Measurements from ENCODE around the gene HIF1AN.

HIF1AN gene

DNA sequence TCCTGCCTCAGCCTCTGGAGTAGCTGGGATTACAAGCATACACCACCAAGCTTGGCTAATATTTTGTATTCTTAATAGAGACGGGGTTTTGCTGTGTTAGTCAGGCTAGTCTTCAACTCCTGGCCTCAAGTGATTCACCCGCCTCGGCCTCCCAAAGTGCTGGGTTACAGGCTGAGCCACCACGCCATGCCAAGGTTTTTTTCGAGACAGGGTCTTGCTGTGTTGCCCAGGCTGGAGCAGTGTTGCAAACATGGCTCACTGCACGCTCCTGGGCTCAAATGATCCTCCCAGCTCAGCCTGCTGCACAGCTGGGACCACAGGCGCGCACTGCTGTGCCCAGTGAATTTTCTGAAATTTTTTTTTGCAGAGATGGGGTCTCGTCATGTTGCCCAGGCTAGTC is 12.8 kb upstream of the HIF1AN start:
- Histone ChIP-seq H3K4ac (ENCODE audit: low read depth, low read length) (no peak overlapping the region), H3K4me2 (ENCODE audit: low read length) (no peak overlapping the region), H2BK5ac (ENCODE audit: low read length) (no peak overlapping the region), H2BK15ac (replicated peaks; ENCODE audit: low read depth) (no peak overlapping the region), H4K5ac (ENCODE audit: low read length) (no peak overlapping the region), H3K23ac (ENCODE audit: low read length) (no peak overlapping the region), H3K27ac (ENCODE audit: low read depth, low read length) (no peak overlapping the region), H3K18ac (ENCODE audit: low read length) (no peak overlapping the region), H2BK120ac (ENCODE audit: low read depth, low read length) (no peak overlapping the region), H2AK5ac (ENCODE audit: low read length) (no peak overlapping the region), H4K8ac (ENCODE audit: low read depth, low read length) (no peak overlapping the region), H3K36me3 (ENCODE audit: control insufficient read depth, insufficient read depth, low read length) (peaks cover 8% of the 10 kb centered on the region), H3K56ac (ENCODE audit: low read length) (no peak overlapping the region), H3K4me1 (ENCODE audit: control insufficient read depth, low read depth, low read length) (no peaks in the 10 kb centered on the region), H3K4me3 (ENCODE audit: low read length) (no peak overlapping the region), H3K27me3 (ENCODE audit: insufficient read depth, low read length, poor library complexity) (peaks cover 5% of the 10 kb centered on the region), H3K79me1 (ENCODE audit: low read length) (no peaks in the 10 kb centered on the region), H3K79me2 (ENCODE audit: control insufficient read depth, insufficient read depth, low read length) (no peaks in the 10 kb centered on the region), H3K9ac (ENCODE audit: low read length) (no peak overlapping the region)
- no CpG with 5 or more reads among the region's 9 CpGs for WGBS (ENCODE audit: extremely low coverage, insufficient coverage, low lambda C conversion rate)
- no peak for DNase-seq

- WGBS (ENCODE audit: extremely low coverage, insufficient coverage, low lambda C conversion rate), result no CpG with 5 or more reads among the region's 6 CpGs
- H3K36me3 ChIP-seq (ENCODE audit: control insufficient read depth, insufficient read depth, low read length), result peaks cover 8% of the 10 kb centered on the region
These were observed 11.5 kb upstream of the HIF1AN start for GRCh38 chr10:100524206-100524605.

GRCh38 chr10:100524638-100525037 is 11.1 kb upstream of the HIF1AN start:
- Histone ChIP-seq H3K9ac (ENCODE audit: low read length) (no peak overlapping the region), H2BK5ac (ENCODE audit: low read length) (no peak overlapping the region), H4K5ac (ENCODE audit: low read length) (no peak overlapping the region), H3K4me1 (ENCODE audit: control insufficient read depth, low read depth, low read length) (no peaks in the 10 kb centered on the region), H2BK120ac (ENCODE audit: low read depth, low read length) (no peak overlapping the region), H3K4ac (ENCODE audit: low read depth, low read length) (no peak overlapping the region), H3K27me3 (ENCODE audit: insufficient read depth, low read length, poor library complexity) (peaks cover 5% of the 10 kb centered on the region), H2AK5ac (ENCODE audit: low read length) (no peak overlapping the region), H4K8ac (ENCODE audit: low read depth, low read length) (no peak overlapping the region), H3K27ac (ENCODE audit: low read depth, low read length) (no peak overlapping the region), H3K4me3 (ENCODE audit: low read length) (no peak overlapping the region), H3K18ac (ENCODE audit: low read length) (no peak overlapping the region), H3K36me3 (ENCODE audit: control insufficient read depth, insufficient read depth, low read length) (peaks cover 8% of the 10 kb centered on the region), H3K56ac (ENCODE audit: low read length) (no peak overlapping the region), H3K79me1 (ENCODE audit: low read length) (peaks cover 4% of the 10 kb centered on the region), H3K23ac (ENCODE audit: low read length) (no peak overlapping the region), H3K4me2 (ENCODE audit: low read length) (no peak overlapping the region), H2BK15ac (replicated peaks; ENCODE audit: low read depth) (no peak overlapping the region), H3K79me2 (ENCODE audit: control insufficient read depth, insufficient read depth, low read length) (peaks cover 3% of the 10 kb centered on the region)
- no peak for DNase-seq
- WGBS (ENCODE audit: extremely low coverage, insufficient coverage, low lambda C conversion rate), result no CpG with 5 or more reads among the region's 2 CpGs

More at GRCh38 chr10:100524206-100524605, 11.5 kb upstream of the HIF1AN start:
- H2AK5ac ChIP-seq (ENCODE audit: low read length), result no peak overlapping the region
- no peak overlapping the region for H4K5ac ChIP-seq (ENCODE audit: low read length)
- peaks cover 3% of the 10 kb centered on the region for H3K79me2 ChIP-seq (ENCODE audit: control insufficient read depth, insufficient read depth, low read length)
- no peak overlapping the region for H3K23ac ChIP-seq (ENCODE audit: low read length)
- peaks cover 5% of the 10 kb centered on the region for H3K27me3 ChIP-seq (ENCODE audit: insufficient read depth, low read length, poor library complexity)
- no peak for DNase-seq
- H3K4me3 ChIP-seq (ENCODE audit: low read length), result no peak overlapping the region
- H3K56ac ChIP-seq (ENCODE audit: low read length), result no peak overlapping the region
- no peak overlapping the region for H2BK15ac ChIP-seq (replicated peaks; ENCODE audit: low read depth)
- H3K9ac ChIP-seq (ENCODE audit: low read length), result no peak overlapping the region
- no peak overlapping the region for H2BK5ac ChIP-seq (ENCODE audit: low read length)
- no peaks in the 10 kb centered on the region for H3K4me1 ChIP-seq (ENCODE audit: control insufficient read depth, low read depth, low read length)
- no peak overlapping the region for H4K8ac ChIP-seq (ENCODE audit: low read depth, low read length)
- H2BK120ac ChIP-seq (ENCODE audit: low read depth, low read length), result no peak overlapping the region
- H3K18ac ChIP-seq (ENCODE audit: low read length), result no peak overlapping the region
- H3K4me2 ChIP-seq (ENCODE audit: low read length), result no peak overlapping the region
- H3K27ac ChIP-seq (ENCODE audit: low read depth, low read length), result no peak overlapping the region
- H3K79me1 ChIP-seq (ENCODE audit: low read length), result peaks cover 2% of the 10 kb centered on the region
- H3K4ac ChIP-seq (ENCODE audit: low read depth, low read length), result no peak overlapping the region

- no peak overlapping the region for H3K4me3 ChIP-seq (ENCODE audit: low read length)
- H3K79me1 ChIP-seq (ENCODE audit: low read length), result peaks cover 4% of the 10 kb centered on the region
- no CpG with 5 or more reads among the region's 7 CpGs for WGBS (ENCODE audit: extremely low coverage, insufficient coverage, low lambda C conversion rate)
- H2BK120ac ChIP-seq (ENCODE audit: low read depth, low read length), result no peak overlapping the region
- H2BK15ac ChIP-seq (replicated peaks; ENCODE audit: low read depth), result no peak overlapping the region
- H3K18ac ChIP-seq (ENCODE audit: low read length), result no peak overlapping the region
- no peak overlapping the region for H3K23ac ChIP-seq (ENCODE audit: low read length)
- H3K56ac ChIP-seq (ENCODE audit: low read length), result no peak overlapping the region
- H2BK5ac ChIP-seq (ENCODE audit: low read length), result no peak overlapping the region
- H3K79me2 ChIP-seq (ENCODE audit: control insufficient read depth, insufficient read depth, low read length), result peaks cover 3% of the 10 kb centered on the region
- no peak overlapping the region for H4K8ac ChIP-seq (ENCODE audit: low read depth, low read length)
- DNase-seq, result no peak
- no peak overlapping the region for H3K27ac ChIP-seq (ENCODE audit: low read depth, low read length)
- H3K4me2 ChIP-seq (ENCODE audit: low read length), result no peak overlapping the region
- no peaks in the 10 kb centered on the region for H3K27me3 ChIP-seq (ENCODE audit: insufficient read depth, low read length, poor library complexity)
- no peak overlapping the region for H3K4ac ChIP-seq (ENCODE audit: low read depth, low read length)
- H3K9ac ChIP-seq (ENCODE audit: low read length), result no peak overlapping the region
- peaks cover 2% of the 10 kb centered on the region for H3K4me1 ChIP-seq (ENCODE audit: control insufficient read depth, low read depth, low read length)
- H3K36me3 ChIP-seq (ENCODE audit: control insufficient read depth, insufficient read depth, low read length), result peaks cover 8% of the 10 kb centered on the region
- no peak overlapping the region for H2AK5ac ChIP-seq (ENCODE audit: low read length)
- no peak overlapping the region for H4K5ac ChIP-seq (ENCODE audit: low read length)
These were observed 7.4 kb upstream of the HIF1AN start for GRCh38 chr10:100528123-100528886.

GRCh38 chr10:100528921-100529474 is 6.7 kb upstream of the HIF1AN start:
- peak overlapping the region; percentile 20 for H3K18ac ChIP-seq (ENCODE audit: low read length)
- no peak overlapping the region for H2AK5ac ChIP-seq (ENCODE audit: low read length)
- H4K5ac ChIP-seq (ENCODE audit: low read length), result no peak overlapping the region
- H3K79me1 ChIP-seq (ENCODE audit: low read length), result peaks cover 4% of the 10 kb centered on the region
- H3K4me3 ChIP-seq (ENCODE audit: low read length), result peak overlapping the region; percentile 99
- H3K4me1 ChIP-seq (ENCODE audit: control insufficient read depth, low read depth, low read length), result peaks cover 2% of the 10 kb centered on the region
- peaks cover 8% of the 10 kb centered on the region for H3K36me3 ChIP-seq (ENCODE audit: control insufficient read depth, insufficient read depth, low read length)
- no CpG with 5 or more reads among the region's 18 CpGs for WGBS (ENCODE audit: extremely low coverage, insufficient coverage, low lambda C conversion rate)
- peak overlapping the region; percentile 100 for H3K56ac ChIP-seq (ENCODE audit: low read length)
- H3K27me3 ChIP-seq (ENCODE audit: insufficient read depth, low read length, poor library complexity), result no peaks in the 10 kb centered on the region
- peaks cover 3% of the 10 kb centered on the region for H3K79me2 ChIP-seq (ENCODE audit: control insufficient read depth, insufficient read depth, low read length)
- peak overlapping the region; percentile 84 for H3K4me2 ChIP-seq (ENCODE audit: low read length)
- H2BK5ac ChIP-seq (ENCODE audit: low read length), result no peak overlapping the region
- H3K9ac ChIP-seq (ENCODE audit: low read length), result peak overlapping the region; percentile 98
- H4K8ac ChIP-seq (ENCODE audit: low read depth, low read length), result no peak overlapping the region
- no peak overlapping the region for H2BK15ac ChIP-seq (replicated peaks; ENCODE audit: low read depth)
- no peak overlapping the region for H2BK120ac ChIP-seq (ENCODE audit: low read depth, low read length)
- no peak overlapping the region for H3K4ac ChIP-seq (ENCODE audit: low read depth, low read length)
- no peak overlapping the region for H3K23ac ChIP-seq (ENCODE audit: low read length)
- H3K27ac ChIP-seq (ENCODE audit: low read depth, low read length), result no peak overlapping the region
- peak; percentile 14 for DNase-seq
